ENCODE measurements around the gene SELENOO. TPM values are rescaled to one million over a fixed set of nuclear protein-coding genes. Genes with fewer than 3 reads are reported as not detected.

Gene SELENOO
- total and polyA plus RNA-seq, 2 experiments from 2014 or later = 29.8 to 54.5 TPM

DNA sequence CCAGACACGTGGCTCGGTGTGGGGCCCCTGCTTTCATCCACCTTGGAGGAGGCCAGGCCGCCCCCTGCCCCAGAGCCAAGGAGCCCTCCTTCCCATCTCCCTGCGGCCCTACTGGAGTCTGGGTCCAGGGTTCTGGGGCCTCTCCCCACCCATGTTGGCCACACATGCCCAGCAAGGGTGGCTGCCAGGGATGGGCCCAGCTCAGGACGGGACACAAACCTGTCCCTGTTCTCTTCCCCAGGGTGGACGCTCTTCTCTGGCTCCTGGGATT lies 25.7 kb upstream of the SELENOO start:
- H3K27me3 ChIP-seq = no peaks in the 10 kb centered on the region
- peak overlapping the region; percentile 86 for H3K27ac ChIP-seq
- no peak overlapping the region for H3K4me3 ChIP-seq
- peaks cover 24% of the 10 kb centered on the region for H3K4me1 ChIP-seq (ENCODE audit: low read depth)
- TF ChIP-seq CTCF (IDR thresholded peaks at IDR 0.05; ENCODE audit: low read depth, low read length) = no peak
- H3K9me3 ChIP-seq (ENCODE audit: low read depth) = no peaks in the 10 kb centered on the region
- peaks cover 3% of the 10 kb centered on the region for H3K36me3 ChIP-seq
- no peak for DNase-seq (ENCODE audit: low read depth in 1 of 2, low spot score in 1 of 2)

DNA sequence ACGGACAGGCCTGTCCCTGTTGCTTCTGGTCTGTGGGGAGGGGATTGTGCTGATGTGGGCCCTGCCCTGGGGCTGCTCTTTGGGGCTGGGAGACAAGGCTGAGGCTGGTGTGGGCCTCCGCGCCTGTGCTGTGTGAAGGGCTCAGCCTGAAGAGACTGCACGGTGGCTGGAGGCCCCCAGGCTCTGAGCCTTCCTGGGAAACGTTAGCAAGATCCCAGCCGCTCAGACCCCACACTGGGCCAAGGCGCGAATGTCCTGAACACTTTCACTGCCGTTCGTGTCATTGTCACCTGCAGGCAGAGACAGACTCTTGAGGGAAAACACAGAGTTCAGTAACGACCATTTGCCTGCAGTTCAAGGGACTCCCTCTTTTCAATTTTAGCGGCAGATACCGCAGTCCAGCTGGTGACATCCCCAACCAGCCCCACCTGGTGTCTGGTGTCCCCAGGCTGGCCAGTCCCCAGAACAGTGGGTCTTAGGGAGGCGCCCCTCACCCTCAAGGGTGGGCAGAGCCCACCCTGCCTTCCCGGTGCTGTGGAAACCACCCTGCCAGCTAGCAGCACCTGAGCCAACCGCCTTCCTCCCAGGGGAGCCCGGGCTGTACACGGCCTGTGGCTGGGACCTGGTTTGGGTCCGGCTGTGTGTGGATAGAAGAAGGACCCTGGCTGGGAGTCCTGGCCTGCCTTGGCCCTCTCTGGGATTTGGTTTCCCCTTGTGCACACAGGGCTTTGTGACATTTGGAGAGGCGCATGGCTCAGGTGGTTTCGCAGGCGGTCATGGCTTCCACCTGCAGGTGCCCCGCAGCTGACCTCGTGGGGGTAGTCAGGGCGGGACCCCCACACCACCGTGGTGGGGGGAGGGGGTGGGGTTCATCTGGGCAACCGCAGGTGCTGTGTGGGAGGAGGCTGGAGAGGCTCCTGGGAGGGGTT lies 24.6 kb upstream of the SELENOO start:
- H3K36me3 ChIP-seq = peaks cover 3% of the 10 kb centered on the region
- TF ChIP-seq CTCF (IDR thresholded peaks at IDR 0.05; ENCODE audit: low read depth, low read length) = no peak
- no peaks in the 10 kb centered on the region for H3K9me3 ChIP-seq (ENCODE audit: low read depth)
- H3K4me1 ChIP-seq (ENCODE audit: low read depth) = peaks cover 24% of the 10 kb centered on the region
- no peaks in the 10 kb centered on the region for H3K27me3 ChIP-seq
- H3K27ac ChIP-seq = peak overlapping the region; percentile 86
- DNase-seq (ENCODE audit: low read depth in 1 of 2, low spot score in 1 of 2) = peak in 1 of 2 donors; percentile 69
- no peak overlapping the region for H3K4me3 ChIP-seq

GRCh38 chr22:50176850-50177536 lies 23.8 kb upstream of the SELENOO start:
- no peak for DNase-seq (ENCODE audit: low read depth in 1 of 2, low spot score in 1 of 2)
- no peaks in the 10 kb centered on the region for H3K27me3 ChIP-seq
- H3K9me3 ChIP-seq (ENCODE audit: low read depth) = no peaks in the 10 kb centered on the region
- H3K4me3 ChIP-seq = no peak overlapping the region
- no peak for TF ChIP-seq CTCF (IDR thresholded peaks at IDR 0.05; ENCODE audit: low read depth, low read length)
- H3K36me3 ChIP-seq = peaks cover 3% of the 10 kb centered on the region
- peak overlapping the region; percentile 86 for H3K27ac ChIP-seq
- peaks cover 16% of the 10 kb centered on the region for H3K4me1 ChIP-seq (ENCODE audit: low read depth)

GRCh38 chr22:50177537-50178470 lies 23.0 kb upstream of the SELENOO start:
- no peak for DNase-seq (ENCODE audit: low read depth in 1 of 2, low spot score in 1 of 2)
- TF ChIP-seq CTCF (IDR thresholded peaks at IDR 0.05; ENCODE audit: low read depth, low read length) = no peak
- Histone ChIP-seq H3K4me1 (ENCODE audit: low read depth) (peaks cover 16% of the 10 kb centered on the region), H3K27ac (no peak overlapping the region), H3K36me3 (peaks cover 3% of the 10 kb centered on the region), H3K9me3 (ENCODE audit: low read depth) (no peaks in the 10 kb centered on the region), H3K27me3 (no peaks in the 10 kb centered on the region), H3K4me3 (no peak overlapping the region)

DNA sequence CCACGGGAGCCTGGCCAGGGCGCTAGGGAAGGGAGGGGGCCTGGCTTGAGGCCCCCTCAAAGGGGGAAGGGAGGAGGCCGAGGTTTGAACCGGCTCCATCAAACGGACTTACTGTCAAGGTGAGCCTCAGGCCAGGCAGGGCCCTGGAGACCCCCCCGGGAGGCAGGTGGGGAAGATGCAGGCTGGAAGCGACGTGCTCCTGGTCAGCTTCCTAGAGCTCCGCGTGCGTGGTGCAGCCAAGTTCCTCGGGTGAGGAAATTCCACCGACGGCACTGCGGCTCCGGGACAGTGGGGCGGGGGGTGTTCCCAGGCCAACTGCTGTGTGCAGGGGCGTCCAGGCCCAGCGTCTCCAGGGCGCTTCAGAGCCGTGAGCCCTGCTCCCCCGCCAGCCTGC lies 22.3 kb upstream of the SELENOO start:
- Histone ChIP-seq H3K27ac (no peak overlapping the region), H3K36me3 (peaks cover 3% of the 10 kb centered on the region), H3K4me1 (ENCODE audit: low read depth) (peaks cover 16% of the 10 kb centered on the region), H3K9me3 (ENCODE audit: low read depth) (no peaks in the 10 kb centered on the region), H3K27me3 (no peaks in the 10 kb centered on the region), H3K4me3 (no peak overlapping the region)
- no peak for DNase-seq (ENCODE audit: low read depth in 1 of 2, low spot score in 1 of 2)
- no peak for TF ChIP-seq CTCF (IDR thresholded peaks at IDR 0.05; ENCODE audit: low read depth, low read length)
